ENCODE data around the gene C7orf25.

DNA sequence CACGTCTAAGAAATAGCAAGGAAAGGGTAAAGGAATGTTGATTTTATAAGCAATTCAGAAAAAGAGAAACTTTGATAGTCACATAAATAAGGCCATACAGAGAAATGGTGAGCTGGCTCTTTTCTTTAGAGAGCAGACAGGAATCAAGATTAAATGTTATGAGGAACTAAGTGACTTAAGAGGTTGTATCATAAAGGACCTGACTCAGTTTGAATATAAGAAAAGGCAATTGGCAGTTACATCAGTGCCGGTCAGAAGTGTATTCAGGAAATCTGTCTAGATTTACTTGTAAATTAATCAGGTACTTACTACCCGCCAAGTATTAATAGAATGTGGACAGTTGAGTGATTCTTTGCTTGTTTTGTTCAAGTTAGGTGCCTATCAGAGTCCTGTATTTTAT, 22.4 kb upstream of the C7orf25 start:
- TF ChIP-seq, protein P1, sequence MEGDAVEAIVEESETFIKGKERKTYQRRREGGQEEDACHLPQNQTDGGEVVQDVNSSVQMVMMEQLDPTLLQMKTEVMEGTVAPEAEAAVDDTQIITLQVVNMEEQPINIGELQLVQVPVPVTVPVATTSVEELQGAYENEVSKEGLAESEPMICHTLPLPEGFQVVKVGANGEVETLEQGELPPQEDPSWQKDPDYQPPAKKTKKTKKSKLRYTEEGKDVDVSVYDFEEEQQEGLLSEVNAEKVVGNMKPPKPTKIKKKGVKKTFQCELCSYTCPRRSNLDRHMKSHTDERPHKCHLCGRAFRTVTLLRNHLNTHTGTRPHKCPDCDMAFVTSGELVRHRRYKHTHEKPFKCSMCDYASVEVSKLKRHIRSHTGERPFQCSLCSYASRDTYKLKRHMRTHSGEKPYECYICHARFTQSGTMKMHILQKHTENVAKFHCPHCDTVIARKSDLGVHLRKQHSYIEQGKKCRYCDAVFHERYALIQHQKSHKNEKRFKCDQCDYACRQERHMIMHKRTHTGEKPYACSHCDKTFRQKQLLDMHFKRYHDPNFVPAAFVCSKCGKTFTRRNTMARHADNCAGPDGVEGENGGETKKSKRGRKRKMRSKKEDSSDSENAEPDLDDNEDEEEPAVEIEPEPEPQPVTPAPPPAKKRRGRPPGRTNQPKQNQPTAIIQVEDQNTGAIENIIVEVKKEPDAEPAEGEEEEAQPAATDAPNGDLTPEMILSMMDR (IDR thresholded peaks at IDR 0.05; ENCODE audit: insufficient read depth, low read depth, low read length), result no peak
- TF ChIP-seq EZH2 (IDR thresholded peaks at IDR 0.05; ENCODE audit: insufficient read depth, low read length), result no peak
